ENCODE data around the gene PPM1F. TPM values are rescaled to one million over a fixed set of nuclear protein-coding genes. Genes with fewer than 3 reads are reported as not detected.

PPM1F gene
- total and polyA plus RNA-seq, 2 experiments from 2014 or later = 15.1 to 41.6 TPM

GRCh38 chr22:21932347-21932746 lies 20.3 kb downstream of the PPM1F start:
- Histone ChIP-seq H3F3A (ENCODE audit: insufficient read depth) (peaks cover 24% of the 10 kb centered on the region), H3K9me2 (ENCODE audit: insufficient read depth) (no peaks in the 10 kb centered on the region), H3K36me3 (ENCODE audit: low read depth) (peaks cover 25% of the 10 kb centered on the region; the same call in 1 of the 2 replicates), H3K9me3 (ENCODE audit: low read depth) (no peaks in the 10 kb centered on the region), H3K4me1 (ENCODE audit: insufficient read depth) (peaks cover 14% of the 10 kb centered on the region), H4K20me1 (ENCODE audit: insufficient read depth) (no peaks in the 10 kb centered on the region), H3K27me3 (replicated peaks; ENCODE audit: insufficient read depth) (no peaks in the 10 kb centered on the region), H3K4me2 (ENCODE audit: unreplicated experiment) (no peak overlapping the region), H2AFZ (no peak overlapping the region), H3K9ac (no peak overlapping the region), H3K79me2 (ENCODE audit: insufficient read depth) (peaks cover 39% of the 10 kb centered on the region), H3K27ac (no peak overlapping the region), H3K4me3 (no peak overlapping the region)
- TF ChIP-seq EZH2phosphoT487 (IDR thresholded peaks at IDR 0.05; ENCODE audit: insufficient read depth, low read depth) (no peak), EZH2 (IDR thresholded peaks at IDR 0.05; ENCODE audit: insufficient read depth, poor library complexity, severe bottlenecking) (no peak)
- in situ Hi-C loops (cut with MboI) = no loop called here
- 94 to 96% methylated on average over 3 of the region's 3 CpGs for WGBS, 2 experiments (ENCODE audit: low coverage in 1 of 2, low lambda C conversion rate in 2 of 2, missing lambda C conversion rate in 2 of 2)
- DNase-seq = no peak

- no peak overlapping the region for H2AFZ ChIP-seq
- no peak overlapping the region for H3K9ac ChIP-seq
- in situ Hi-C loops (cut with MboI) = no loop called here
- no peaks in the 10 kb centered on the region for H3K9me2 ChIP-seq (ENCODE audit: insufficient read depth)
- H3K27ac ChIP-seq = no peak overlapping the region
- TF ChIP-seq EZH2 (IDR thresholded peaks at IDR 0.05; ENCODE audit: insufficient read depth, poor library complexity, severe bottlenecking) = no peak
- no peak for TF ChIP-seq EZH2phosphoT487 (IDR thresholded peaks at IDR 0.05; ENCODE audit: insufficient read depth, low read depth)
- H3K79me2 ChIP-seq (ENCODE audit: insufficient read depth) = peaks cover 33% of the 10 kb centered on the region
- H3F3A ChIP-seq (ENCODE audit: insufficient read depth) = peaks cover 11% of the 10 kb centered on the region
- H3K27me3 ChIP-seq (replicated peaks; ENCODE audit: insufficient read depth) = no peaks in the 10 kb centered on the region
- H3K4me3 ChIP-seq = no peak overlapping the region
- WGBS, 2 experiments (ENCODE audit: low coverage in 1 of 2, low lambda C conversion rate in 2 of 2, missing lambda C conversion rate in 2 of 2) = 95 to 96% methylated on average over 12 of the region's 12 CpGs
- no peaks in the 10 kb centered on the region for H3K9me3 ChIP-seq (ENCODE audit: low read depth)
- no peak overlapping the region for H3K4me2 ChIP-seq (ENCODE audit: unreplicated experiment)
- no peak for DNase-seq
- peaks cover 1% of the 10 kb centered on the region; the same call in 1 of the 2 replicates for H3K4me1 ChIP-seq (ENCODE audit: insufficient read depth)
- H4K20me1 ChIP-seq (ENCODE audit: insufficient read depth) = no peaks in the 10 kb centered on the region
- peaks cover 25% of the 10 kb centered on the region; the same call in 1 of the 2 replicates for H3K36me3 ChIP-seq (ENCODE audit: low read depth)
These were observed 21.6 kb downstream of the PPM1F start for GRCh38 chr22:21931056-21931455.

- no peaks in the 10 kb centered on the region for H4K20me1 ChIP-seq (ENCODE audit: insufficient read depth)
- H3K79me2 ChIP-seq (ENCODE audit: insufficient read depth) = peaks cover 16% of the 10 kb centered on the region
- no peak for TF ChIP-seq EZH2 (IDR thresholded peaks at IDR 0.05; ENCODE audit: insufficient read depth, poor library complexity, severe bottlenecking)
- TF ChIP-seq EZH2phosphoT487 (IDR thresholded peaks at IDR 0.05; ENCODE audit: insufficient read depth, low read depth) = no peak
- H2AFZ ChIP-seq = no peak overlapping the region
- WGBS, 2 experiments (ENCODE audit: low coverage in 1 of 2, low lambda C conversion rate in 2 of 2, missing lambda C conversion rate in 2 of 2) = 89 to 92% methylated on average over 6 of the region's 6 CpGs
- no peak overlapping the region for H3K9ac ChIP-seq
- no peak overlapping the region for H3K4me2 ChIP-seq (ENCODE audit: unreplicated experiment)
- H3K9me2 ChIP-seq (ENCODE audit: insufficient read depth) = no peaks in the 10 kb centered on the region
- no peaks in the 10 kb centered on the region for H3K27me3 ChIP-seq (replicated peaks; ENCODE audit: insufficient read depth)
- H3K27ac ChIP-seq = no peak overlapping the region
- DNase-seq = no peak
- H3K9me3 ChIP-seq (ENCODE audit: low read depth) = no peaks in the 10 kb centered on the region
- H3K4me3 ChIP-seq = no peak overlapping the region
- no peaks in the 10 kb centered on the region for H3K4me1 ChIP-seq (ENCODE audit: insufficient read depth)
- H3K36me3 ChIP-seq (ENCODE audit: low read depth) = peaks cover 25% of the 10 kb centered on the region; the same call in 1 of the 2 replicates
- in situ Hi-C loops (cut with MboI) = no loop called here
- H3F3A ChIP-seq (ENCODE audit: insufficient read depth) = no peaks in the 10 kb centered on the region
These were observed 23.4 kb downstream of the PPM1F start for GRCh38 chr22:21929253-21929652.

- Histone ChIP-seq H3K9ac (no peak overlapping the region), H2AFZ (no peak overlapping the region), H3K9me2 (ENCODE audit: insufficient read depth) (no peaks in the 10 kb centered on the region), H3K36me3 (ENCODE audit: low read depth) (peaks cover 20% of the 10 kb centered on the region; the same call in 1 of the 2 replicates), H3K9me3 (ENCODE audit: low read depth) (no peaks in the 10 kb centered on the region), H3K27me3 (replicated peaks; ENCODE audit: insufficient read depth) (no peaks in the 10 kb centered on the region), H3K79me2 (ENCODE audit: insufficient read depth) (0 out of 2 replicates have a peak, but pooled peaks cover 7% of the 10 kb centered on the region), H3K4me1 (ENCODE audit: insufficient read depth) (no peaks in the 10 kb centered on the region), H3K4me3 (no peak overlapping the region), H3F3A (ENCODE audit: insufficient read depth) (no peaks in the 10 kb centered on the region), H3K27ac (no peak overlapping the region), H4K20me1 (ENCODE audit: insufficient read depth) (no peaks in the 10 kb centered on the region), H3K4me2 (ENCODE audit: unreplicated experiment) (no peak overlapping the region)
- DNase-seq = no peak
- 89 to 94% methylated on average over 12 of the region's 12 CpGs for WGBS, 2 experiments (ENCODE audit: low coverage in 1 of 2, low lambda C conversion rate in 2 of 2, missing lambda C conversion rate in 2 of 2)
- no peak for TF ChIP-seq EZH2phosphoT487 (IDR thresholded peaks at IDR 0.05; ENCODE audit: insufficient read depth, low read depth)
- no peak for TF ChIP-seq EZH2 (IDR thresholded peaks at IDR 0.05; ENCODE audit: insufficient read depth, poor library complexity, severe bottlenecking)
- in situ Hi-C loops (cut with MboI) = no loop called here
These were observed 24.6 kb downstream of the PPM1F start for GRCh38 chr22:21928048-21928447.
